ENCODE measurements around the gene TNPO3. TPM values are rescaled to one million over a fixed set of nuclear protein-coding genes. Genes with fewer than 3 reads are reported as not detected.

TNPO3 gene
- total and polyA plus RNA-seq, 2 of the 4 experiments (the other 2 are of a cell fraction): 24.2 to 77.2 TPM

GRCh38 chr7:128904381-128905197, 150.3 kb downstream of the TNPO3 start (continued):
- peak; percentile 88 for TF ChIP-seq BHLHE40 (IDR thresholded peaks at IDR 0.05; ENCODE audit: low read depth, low read length)

Small RNA genes within 50 kb of the gene (microRNA-seq; reads per million reads assigned to microRNA genes)
- gene RN7SL306P (ENCODE audit: insufficient read depth, insufficient read length): not detected

Small RNA genes within 50 kb of the gene (small RNA-seq; reads per million reads assigned to genes)
- 0 reads per million in 5 experiments for gene RN7SL306P

Other genes with a start within 250 kb of the TNPO3 start
- gene FLNC, start 224.7 kb downstream of the TNPO3 start, total RNA-seq (2012; rRNA removed): 116 and 139 TPM in 2 replicates
- gene FLNC, start 224.7 kb downstream of the TNPO3 start, polyA plus RNA-seq (2012; rRNA removed): 154 and 167 TPM in 2 replicates
- 61.1 and 104 TPM in 2 replicates for gene ATP6V1F, start 192.3 kb downstream of the TNPO3 start, total RNA-seq (2012; rRNA removed)
- gene ATP6V1F, start 192.3 kb downstream of the TNPO3 start, polyA plus RNA-seq (2012; rRNA removed): 321 and 346 TPM in 2 replicates
- not detected in 2 replicates for gene KCP, start 144.4 kb downstream of the TNPO3 start, total RNA-seq (2012; rRNA removed)
- 0.03 and 0.07 TPM in 2 replicates for gene KCP, start 144.4 kb downstream of the TNPO3 start, polyA plus RNA-seq (2012; rRNA removed)
- gene IRF5, start 117.2 kb downstream of the TNPO3 start, total RNA-seq (2012; rRNA removed): 0.18 TPM in 1 of 2 replicates, not detected in the other
- 0.14 TPM in 1 of 2 replicates, not detected in the other for gene IRF5, start 117.2 kb downstream of the TNPO3 start, polyA plus RNA-seq (2012; rRNA removed)
- gene TSPAN33, start 89.6 kb upstream of the TNPO3 start, total RNA-seq (2012; rRNA removed): 0.28 and 0.36 TPM in 2 replicates
- gene TSPAN33, start 89.6 kb upstream of the TNPO3 start, polyA plus RNA-seq (2012; rRNA removed): 0.13 and 0.17 TPM in 2 replicates
- 15.3 and 18.5 TPM in 2 replicates for gene SMO, start 133.5 kb upstream of the TNPO3 start, total RNA-seq (2012; rRNA removed)
- gene SMO, start 133.5 kb upstream of the TNPO3 start, polyA plus RNA-seq (2012; rRNA removed): 24.7 and 25.8 TPM in 2 replicates
- gene AHCYL2, start 169.9 kb upstream of the TNPO3 start, total RNA-seq (2012; rRNA removed): 5.7 and 6.7 TPM in 2 replicates
- gene AHCYL2, start 169.9 kb upstream of the TNPO3 start, polyA plus RNA-seq (2012; rRNA removed): 5.9 and 7.6 TPM in 2 replicates